ENCODE measurements around the gene SKAP1. TPM values are rescaled to one million over a fixed set of nuclear protein-coding genes. Genes with fewer than 3 reads are reported as not detected.

SKAP1 gene
- total and polyA plus RNA-seq, 8 donors: 1.2 to 3.0 (median 1.8) TPM

GRCh38 chr17:48179071-48179945 is 250.7 kb downstream of the SKAP1 start:
- DNase-seq: no peak
- Histone ChIP-seq H3K36me3 (no peaks in the 10 kb centered on the region), H3K9me3 (no peaks in the 10 kb centered on the region), H3K4me1 (no peaks in the 10 kb centered on the region), H3K27ac (no peak overlapping the region), H3K27me3 (peaks cover 9 to 14% of the 10 kb centered on the region in 2 donors), H3K4me3 (no peak overlapping the region)
- TF ChIP-seq, protein P1, sequence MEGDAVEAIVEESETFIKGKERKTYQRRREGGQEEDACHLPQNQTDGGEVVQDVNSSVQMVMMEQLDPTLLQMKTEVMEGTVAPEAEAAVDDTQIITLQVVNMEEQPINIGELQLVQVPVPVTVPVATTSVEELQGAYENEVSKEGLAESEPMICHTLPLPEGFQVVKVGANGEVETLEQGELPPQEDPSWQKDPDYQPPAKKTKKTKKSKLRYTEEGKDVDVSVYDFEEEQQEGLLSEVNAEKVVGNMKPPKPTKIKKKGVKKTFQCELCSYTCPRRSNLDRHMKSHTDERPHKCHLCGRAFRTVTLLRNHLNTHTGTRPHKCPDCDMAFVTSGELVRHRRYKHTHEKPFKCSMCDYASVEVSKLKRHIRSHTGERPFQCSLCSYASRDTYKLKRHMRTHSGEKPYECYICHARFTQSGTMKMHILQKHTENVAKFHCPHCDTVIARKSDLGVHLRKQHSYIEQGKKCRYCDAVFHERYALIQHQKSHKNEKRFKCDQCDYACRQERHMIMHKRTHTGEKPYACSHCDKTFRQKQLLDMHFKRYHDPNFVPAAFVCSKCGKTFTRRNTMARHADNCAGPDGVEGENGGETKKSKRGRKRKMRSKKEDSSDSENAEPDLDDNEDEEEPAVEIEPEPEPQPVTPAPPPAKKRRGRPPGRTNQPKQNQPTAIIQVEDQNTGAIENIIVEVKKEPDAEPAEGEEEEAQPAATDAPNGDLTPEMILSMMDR (IDR thresholded peaks at IDR 0.05): no peak
- ATAC-seq: no peak
- intact Hi-C loops (cut with DNase I): no loop called here

DNA sequence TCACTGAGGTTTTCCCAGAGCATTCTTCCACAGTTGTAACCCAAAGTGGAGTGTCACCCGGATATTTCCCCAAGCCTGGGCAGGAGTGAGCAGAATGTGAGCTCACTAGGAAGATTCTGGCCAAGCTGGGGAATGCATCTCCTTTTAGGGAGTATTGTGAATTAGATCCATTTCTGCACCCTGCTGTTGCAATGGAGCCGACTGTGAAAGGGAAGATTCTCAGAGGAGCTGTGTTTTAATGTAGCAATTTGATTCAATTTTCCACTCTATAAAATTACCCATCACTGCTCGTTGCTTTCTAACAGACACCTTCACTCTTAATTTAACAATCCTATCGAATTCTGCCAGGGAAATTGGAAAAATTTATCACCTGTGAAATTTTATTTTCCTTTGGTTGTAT is 251.7 kb downstream of the SKAP1 start:
- H3K36me3 ChIP-seq: no peaks in the 10 kb centered on the region
- TF ChIP-seq, protein P1 (IDR thresholded peaks at IDR 0.05): no peak
- H3K4me3 ChIP-seq: no peak overlapping the region
- intact Hi-C loops (cut with DNase I): no loop called here
- H3K27ac ChIP-seq: no peak overlapping the region
- no peaks in the 10 kb centered on the region for H3K4me1 ChIP-seq
- ATAC-seq (no peak), DNase-seq (no peak)
- H3K27me3 ChIP-seq: peaks cover 7 to 9% of the 10 kb centered on the region in 2 donors
- no peaks in the 10 kb centered on the region for H3K9me3 ChIP-seq

DNA sequence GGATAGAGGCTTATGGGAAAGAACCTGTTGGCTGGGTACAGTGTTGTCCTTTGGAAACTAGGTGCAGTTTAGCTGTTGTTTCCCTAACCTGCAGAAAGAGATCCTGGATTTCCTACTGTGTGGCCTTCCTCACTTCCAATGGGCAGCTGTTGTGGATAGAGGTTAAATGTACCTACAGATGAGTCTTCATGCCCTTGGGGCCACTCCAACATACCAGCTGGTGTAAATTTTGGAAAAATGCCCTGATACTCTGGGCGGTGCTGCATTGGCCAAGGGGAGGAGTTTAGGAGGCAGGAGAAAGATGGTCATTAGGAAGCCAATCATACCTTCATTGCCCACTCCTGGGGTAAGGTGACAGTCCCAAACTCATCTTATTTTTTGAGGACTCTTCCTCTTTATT is 252.2 kb downstream of the SKAP1 start:
- intact Hi-C loops (cut with DNase I): no loop called here
- Histone ChIP-seq H3K36me3 (no peaks in the 10 kb centered on the region), H3K27me3 (peaks cover 4 to 9% of the 10 kb centered on the region in 2 donors), H3K4me3 (no peak overlapping the region), H3K27ac (no peak overlapping the region), H3K4me1 (no peaks in the 10 kb centered on the region), H3K9me3 (no peaks in the 10 kb centered on the region)
- no peak for DNase-seq
- TF ChIP-seq, protein P1 (IDR thresholded peaks at IDR 0.05): no peak
- no peak for ATAC-seq

DNA sequence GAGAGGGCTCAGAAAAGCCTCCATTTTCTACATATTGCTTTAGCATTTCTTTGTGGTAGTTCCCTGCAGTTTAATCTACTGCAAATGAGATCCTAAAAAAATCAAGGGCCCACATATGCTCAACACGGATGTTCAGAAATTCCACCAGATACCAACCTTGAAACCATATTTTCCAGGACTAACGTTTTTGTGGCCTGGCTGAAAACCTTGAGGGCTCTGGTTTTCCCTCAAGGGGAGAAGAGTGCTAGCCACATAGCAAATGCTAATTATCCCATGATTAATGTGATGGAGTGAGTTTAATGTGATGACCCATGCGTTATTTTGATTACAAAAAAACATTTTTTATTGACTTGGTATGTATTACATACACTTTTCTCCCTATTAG is 253.6 kb downstream of the SKAP1 start:
- Histone ChIP-seq H3K9me3 (no peaks in the 10 kb centered on the region), H3K4me1 (no peaks in the 10 kb centered on the region), H3K36me3 (no peaks in the 10 kb centered on the region), H3K27me3 (peaks cover 4% of the 10 kb centered on the region in 2 donors), H3K27ac (no peak overlapping the region), H3K4me3 (no peak overlapping the region)
- no peak for DNase-seq
- intact Hi-C loops (cut with DNase I): no loop called here
- ATAC-seq: no peak
- TF ChIP-seq, protein P1 (IDR thresholded peaks at IDR 0.05): no peak

GRCh38 chr17:48175692-48176470 is 254.1 kb downstream of the SKAP1 start:
- Histone ChIP-seq H3K27me3 (peaks cover 0 to 4% of the 10 kb centered on the region in 2 donors), H3K36me3 (no peaks in the 10 kb centered on the region)
- TF ChIP-seq, protein P1 (IDR thresholded peaks at IDR 0.05): no peak

More at GRCh38 chr17:48175692-48176470, 254.1 kb downstream of the SKAP1 start:
- H3K27ac ChIP-seq: no peak overlapping the region
- no peaks in the 10 kb centered on the region for H3K9me3 ChIP-seq
- H3K4me1 ChIP-seq: no peaks in the 10 kb centered on the region
- no peak overlapping the region for H3K4me3 ChIP-seq
- ATAC-seq (no peak), DNase-seq (no peak)
- intact Hi-C loops (cut with DNase I): no loop called here
